ENCODE data around the gene DCP1A. TPM values are rescaled to one million over a fixed set of nuclear protein-coding genes. Genes with fewer than 3 reads are reported as not detected.
A peak's percentile ranks its signal among the peaks of the same experiment; 100 is the strongest.
"Not testable (repeated sequence)": the region's sequence is repeated elsewhere in the genome, so short reads cannot be mapped to it uniquely, and the experiment has no call there.

The DCP1A gene
- total RNA-seq, 1 donor from 2014 or later = 21.5 TPM

DNA sequence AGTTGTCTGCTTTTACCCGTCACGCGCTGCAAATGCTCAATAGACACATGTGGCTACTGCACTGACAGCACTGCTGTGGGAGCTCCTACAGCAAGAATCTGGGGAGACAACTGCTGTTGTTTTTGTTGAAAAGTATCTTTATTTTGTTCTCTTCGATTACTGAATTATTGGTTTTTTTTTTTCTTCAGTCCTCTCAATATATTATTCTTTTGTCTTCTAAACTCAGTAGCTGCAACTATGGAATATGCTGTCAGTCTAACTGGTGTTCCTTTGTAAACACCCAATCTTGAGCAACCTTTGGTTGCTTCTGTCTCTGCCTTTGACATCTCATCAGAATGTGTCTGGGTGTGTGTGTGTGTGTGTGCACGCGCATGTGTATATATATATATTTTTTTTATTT, 12.6 kb downstream of the DCP1A start:
- ATAC-seq (no peak), DNase-seq (no peak)
- intact Hi-C loops (cut with micrococcal nuclease) = no loop called here

DNA sequence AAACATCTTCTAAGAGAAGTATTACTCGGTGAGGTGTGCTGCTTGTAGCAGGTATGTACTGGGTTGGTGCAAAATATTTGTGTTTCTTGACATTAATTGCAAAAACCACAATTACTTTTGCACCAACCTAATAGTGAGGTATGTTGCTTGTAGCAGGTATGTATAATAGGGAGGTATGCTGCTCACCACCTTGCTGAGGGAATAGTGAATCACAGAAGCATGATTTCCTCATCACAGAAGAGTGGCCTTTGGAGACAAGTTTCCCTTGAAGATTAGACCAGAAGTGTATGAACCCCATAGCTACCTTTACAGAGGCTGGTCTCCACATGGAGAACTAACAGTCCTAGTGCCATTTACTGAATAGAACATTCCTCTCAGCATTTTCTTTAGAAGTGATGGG, 15.5 kb downstream of the DCP1A start:
- no peak for ATAC-seq
- intact Hi-C loops (cut with micrococcal nuclease) = no loop called here
- no peak for DNase-seq

DNA sequence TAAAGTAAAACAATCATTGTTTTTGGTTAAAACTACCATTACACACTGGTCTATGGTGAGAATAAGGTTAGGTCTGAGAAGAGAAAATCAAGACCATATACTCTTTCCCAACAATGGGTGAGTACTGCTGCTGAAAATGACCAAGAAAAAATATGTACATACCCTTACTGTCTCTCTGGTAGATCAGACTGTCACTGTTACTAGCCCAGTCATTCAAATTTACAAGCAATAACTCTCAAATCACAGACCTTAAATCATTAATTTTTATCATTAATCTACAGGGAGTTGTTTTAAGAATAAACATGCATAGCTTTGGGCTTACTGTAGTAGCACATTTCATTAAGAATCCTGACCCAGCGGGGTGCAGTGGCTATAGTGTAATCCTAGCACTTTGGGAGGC, 17.4 kb downstream of the DCP1A start:
- DNase-seq (no peak), ATAC-seq (no peak)
- intact Hi-C loops (cut with micrococcal nuclease) = no loop called here

DNA sequence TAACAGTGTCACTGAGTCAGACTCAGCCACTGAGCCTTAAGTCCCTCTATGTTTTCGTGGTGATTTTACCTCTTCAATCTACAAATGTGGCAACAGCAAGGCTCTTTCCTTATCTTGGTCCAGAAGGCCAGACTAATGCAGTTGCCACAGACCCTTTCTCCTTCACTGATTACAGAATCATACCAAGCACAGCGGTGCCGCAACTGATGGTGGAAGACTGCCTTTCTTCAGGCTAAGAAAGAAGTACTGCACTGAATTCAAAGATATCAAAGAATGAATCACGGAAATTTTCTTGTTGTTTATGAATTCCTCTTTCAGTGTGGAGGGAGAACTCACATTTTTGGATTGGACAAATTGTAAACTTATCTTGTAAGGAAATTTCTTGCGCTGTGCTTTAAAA, 18.6 kb downstream of the DCP1A start:
- ATAC-seq (no peak), DNase-seq (no peak)
- intact Hi-C loops (cut with micrococcal nuclease) = no loop called here

DNA sequence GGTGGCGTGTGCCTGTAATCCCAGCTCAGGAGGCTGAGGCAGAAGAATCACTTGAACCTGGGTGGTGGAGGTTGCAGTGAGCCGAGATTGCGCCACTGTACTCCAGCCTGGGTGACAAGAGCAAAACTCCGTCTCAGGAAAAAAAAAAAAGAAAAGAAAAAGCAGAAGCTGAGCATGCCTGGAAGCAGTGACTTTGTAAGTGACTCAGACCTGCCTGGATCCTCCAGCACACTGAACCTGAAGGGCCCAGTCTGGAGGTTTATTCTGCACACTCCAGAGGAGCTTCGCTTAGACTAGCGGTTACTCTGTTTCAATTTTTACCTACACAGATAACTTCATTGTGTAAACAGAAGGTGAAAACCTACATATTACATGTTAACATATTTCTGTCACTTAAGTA, 19.4 kb downstream of the DCP1A start:
- intact Hi-C loops (cut with micrococcal nuclease) = not testable (repeated sequence)
- peak; percentile 13 for ATAC-seq

DNA sequence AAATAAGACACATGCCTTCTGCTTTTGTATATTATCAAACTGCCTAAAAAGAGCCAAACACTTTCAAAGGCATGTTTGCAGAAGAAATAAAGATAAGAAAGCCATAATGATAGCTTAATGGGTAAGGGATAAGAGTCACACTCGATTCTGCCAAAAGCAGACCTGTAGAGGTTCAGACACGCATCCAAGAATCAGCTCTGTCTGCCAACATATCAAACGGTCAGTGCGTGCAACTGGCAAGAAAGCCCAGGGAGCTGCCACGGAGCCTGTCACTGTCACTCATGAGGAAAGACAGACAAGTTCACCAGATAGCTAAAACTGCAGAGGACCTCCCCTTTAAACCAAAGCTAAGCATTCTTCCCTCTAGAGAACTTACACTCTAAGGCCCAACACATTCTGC, 23.2 kb downstream of the DCP1A start:
- peak; percentile 87 for ATAC-seq
- DNase-seq = peak; percentile 63
- intact Hi-C loops (cut with micrococcal nuclease) = no loop called here

More for the DNA sequence above, 19.4 kb downstream of the DCP1A start:
- DNase-seq = not testable (repeated sequence)

DNA sequence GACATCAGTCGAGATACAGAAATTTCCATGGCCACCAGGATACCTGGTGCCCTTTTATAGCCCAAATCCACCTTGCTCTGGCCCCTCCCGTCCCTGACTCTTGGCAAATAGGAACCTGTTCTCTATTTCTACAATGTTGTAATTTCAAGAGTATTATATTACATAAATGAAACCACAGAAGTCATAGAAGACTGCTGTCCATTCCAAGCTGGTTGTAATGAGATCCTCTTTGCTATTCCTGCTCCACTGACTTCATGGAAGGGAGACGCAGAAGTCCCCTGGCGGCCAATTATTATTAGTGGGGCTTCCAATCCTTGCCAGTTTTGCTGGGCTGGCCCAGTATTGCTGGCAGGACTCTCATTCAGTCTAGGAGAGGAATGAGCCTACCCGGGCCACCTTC, 26.6 kb downstream of the DCP1A start:
- no peak for DNase-seq
- peak; percentile 80 for ATAC-seq
- intact Hi-C loops (cut with micrococcal nuclease) = no loop called here

DNA sequence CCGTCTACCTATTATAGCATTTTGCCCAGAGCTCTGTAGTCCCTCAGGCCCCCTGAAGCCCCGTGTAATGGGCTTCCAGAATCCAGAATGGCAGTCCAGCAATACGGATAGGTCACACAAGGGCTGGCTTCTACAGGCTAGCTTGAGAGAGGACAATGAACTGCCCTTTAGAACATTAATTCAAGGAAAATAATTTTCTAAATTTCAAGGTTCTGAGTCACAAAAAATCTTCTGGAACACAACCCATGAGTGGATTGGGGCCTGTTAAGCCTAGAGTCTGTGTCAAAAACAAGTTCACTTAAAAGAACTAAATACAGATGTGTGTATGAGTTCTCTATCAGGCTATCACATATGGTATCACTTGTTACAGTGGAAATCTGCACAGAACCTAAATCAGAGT, 28.8 kb downstream of the DCP1A start:
- DNase-seq (no peak), ATAC-seq (no peak)
- intact Hi-C loops (cut with micrococcal nuclease) = no loop called here

DNA sequence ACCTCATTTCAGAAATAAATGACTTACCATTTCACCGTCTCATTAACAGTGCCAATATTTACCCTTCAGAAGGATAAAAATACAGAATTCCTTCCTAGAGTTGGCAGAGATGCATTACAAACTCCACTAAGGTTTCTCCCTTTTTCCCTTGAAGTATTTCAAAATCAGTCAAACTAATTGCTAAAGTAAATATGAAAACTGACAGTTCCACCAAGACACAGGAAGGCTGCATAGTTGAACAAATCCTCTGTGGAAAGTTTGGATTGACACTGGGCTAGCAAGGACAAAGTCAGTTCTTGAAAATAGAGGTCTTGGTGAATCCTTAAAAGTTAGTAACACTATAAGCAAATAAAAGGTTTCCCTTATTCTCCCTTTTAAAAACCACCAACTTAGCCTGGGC, 34.5 kb downstream of the DCP1A start:
- DNase-seq (no peak), ATAC-seq (no peak)
- intact Hi-C loops (cut with micrococcal nuclease) = no loop called here

DNA sequence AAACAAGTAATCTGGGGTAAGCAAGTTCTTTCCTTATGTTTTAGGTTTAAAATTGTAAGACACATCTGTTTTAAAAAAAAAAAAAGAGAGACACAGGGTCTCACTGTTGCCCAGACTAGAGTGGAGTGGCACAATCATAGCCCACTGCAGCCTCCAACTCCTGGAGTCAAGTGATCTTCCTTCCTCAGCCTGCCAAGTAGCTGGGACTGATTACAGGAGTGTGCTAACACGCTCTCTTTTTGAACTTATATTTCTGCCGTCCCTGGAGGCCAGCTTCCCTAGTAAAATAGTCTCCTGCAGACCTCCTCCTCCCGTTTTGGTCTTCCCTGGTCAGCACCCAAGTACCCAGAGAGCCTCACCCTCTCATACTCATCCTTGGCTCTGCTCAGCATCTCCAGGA, 35.5 kb downstream of the DCP1A start:
- intact Hi-C loops (cut with micrococcal nuclease) = no loop called here
- peak; percentile 69 for ATAC-seq
- no peak for DNase-seq

DNA sequence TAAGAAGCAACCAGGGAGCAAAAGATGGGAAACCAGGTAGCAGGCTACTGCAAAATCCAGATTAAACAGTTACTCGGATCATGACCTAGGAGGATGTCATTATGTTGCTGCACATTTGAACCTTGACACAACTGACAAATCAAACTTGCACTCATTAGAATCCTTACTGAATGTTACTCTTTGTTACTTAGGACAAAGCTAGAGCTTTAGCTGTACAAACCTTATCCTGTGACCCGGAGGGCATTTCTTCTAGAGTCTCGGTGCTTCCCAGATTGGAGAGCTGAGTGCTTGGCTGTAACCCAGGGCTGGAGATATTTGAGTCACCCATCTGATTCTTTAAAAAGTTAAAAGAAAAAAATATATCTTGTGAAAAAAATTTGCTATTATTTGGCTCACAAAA, 43.4 kb downstream of the DCP1A start:
- intact Hi-C loops (cut with micrococcal nuclease) = loop anchor here (5.0 kb wide), 1 partner anchor 403 kb away; no protein-coding TSS in a partner anchor
- ATAC-seq (peak; percentile 60), DNase-seq (no peak)

DNA sequence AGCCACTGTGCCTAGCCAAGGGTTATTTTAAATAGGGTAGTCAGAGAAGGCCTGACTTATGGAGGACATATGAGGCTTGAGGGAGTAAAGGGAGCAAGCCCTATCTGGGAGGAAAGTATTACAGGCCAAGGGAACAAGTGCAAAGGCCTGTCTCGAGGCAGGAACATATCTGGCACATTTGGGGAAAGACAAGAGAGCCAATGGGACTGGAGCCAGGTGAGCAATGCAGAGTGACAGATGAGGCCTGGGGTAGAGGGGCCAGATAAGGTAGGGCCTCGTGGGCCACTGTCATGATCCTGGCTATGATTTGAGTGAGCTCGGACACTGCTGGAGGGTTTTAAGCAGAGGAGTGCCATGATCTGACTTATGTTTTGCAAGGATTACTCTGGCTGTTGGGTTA, 43.8 kb downstream of the DCP1A start:
- ATAC-seq = peak; percentile 88
- peak; percentile 50 for DNase-seq
- intact Hi-C loops (cut with micrococcal nuclease) = loop anchor here (5.0 kb wide), 1 partner anchor 404 kb away; no protein-coding TSS in a partner anchor

DNA sequence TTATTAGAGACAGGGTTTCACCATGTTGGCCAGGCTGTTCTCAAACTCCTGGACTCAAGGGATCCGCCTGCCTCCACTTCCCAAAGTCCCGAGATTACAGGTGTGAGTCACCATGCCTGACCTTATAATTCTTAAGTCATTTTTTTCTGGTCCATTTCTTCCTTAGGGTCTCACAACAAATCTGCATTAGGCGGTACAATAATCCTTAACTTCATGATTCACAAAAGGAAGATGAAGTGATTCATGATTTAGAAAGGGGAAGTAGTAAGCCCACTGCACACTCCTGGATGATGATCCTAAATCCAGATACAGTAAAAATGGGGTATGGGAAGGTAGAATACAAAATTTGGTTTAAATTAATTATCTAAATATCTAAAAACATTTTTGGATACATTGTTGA, 46.5 kb downstream of the DCP1A start:
- ATAC-seq (no peak), DNase-seq (no peak)
- intact Hi-C loops (cut with micrococcal nuclease) = loop anchor here (5.0 kb wide), 1 partner anchor 406 kb away; no protein-coding TSS in a partner anchor

DNA sequence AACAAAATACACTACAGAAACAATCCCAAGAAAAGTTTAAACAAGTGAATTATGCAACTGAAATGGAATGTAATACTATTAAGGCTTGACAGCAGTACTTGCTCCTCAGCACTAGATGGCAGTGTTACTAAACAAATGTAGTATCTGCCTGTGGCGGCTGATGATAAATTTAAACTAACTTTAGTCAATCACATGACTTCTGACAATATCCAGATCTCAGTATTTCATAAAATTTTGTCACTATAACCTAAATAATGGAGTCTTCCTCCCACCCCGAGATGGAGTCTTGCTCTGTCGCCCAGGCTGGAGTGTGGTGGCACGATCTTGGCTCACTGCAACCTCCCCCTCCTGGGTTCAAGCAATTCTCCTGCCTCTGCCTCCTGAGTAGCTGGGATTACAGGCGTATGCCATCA, 47.7 kb downstream of the DCP1A start:
- DNase-seq = not testable (repeated sequence)
- peak; percentile 54 for ATAC-seq
- intact Hi-C loops (cut with micrococcal nuclease) = loop anchor here (5.0 kb wide), 1 partner anchor 408 kb away; no protein-coding TSS in a partner anchor

DNA sequence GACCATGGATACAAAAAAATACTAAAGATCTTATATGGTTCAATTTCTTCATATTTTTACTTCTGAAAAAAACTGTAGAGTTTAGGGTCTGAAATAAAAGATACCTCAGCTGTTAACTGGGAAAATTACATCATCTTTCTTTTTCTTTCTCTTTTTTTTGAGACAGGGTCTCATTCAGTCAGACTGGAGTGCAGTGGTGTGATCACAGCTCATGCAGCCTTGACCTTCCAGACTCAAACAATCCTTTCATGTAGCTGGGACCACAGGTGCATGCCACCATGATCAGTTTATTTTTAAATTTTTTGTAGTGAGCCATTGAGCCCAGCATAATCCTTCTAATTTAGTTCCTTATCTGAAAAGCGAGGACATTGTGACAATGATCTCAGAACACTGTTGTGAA, 51.9 kb downstream of the DCP1A start:
- intact Hi-C loops (cut with micrococcal nuclease) = no loop called here
- DNase-seq = no peak
- no peak for ATAC-seq

DNA sequence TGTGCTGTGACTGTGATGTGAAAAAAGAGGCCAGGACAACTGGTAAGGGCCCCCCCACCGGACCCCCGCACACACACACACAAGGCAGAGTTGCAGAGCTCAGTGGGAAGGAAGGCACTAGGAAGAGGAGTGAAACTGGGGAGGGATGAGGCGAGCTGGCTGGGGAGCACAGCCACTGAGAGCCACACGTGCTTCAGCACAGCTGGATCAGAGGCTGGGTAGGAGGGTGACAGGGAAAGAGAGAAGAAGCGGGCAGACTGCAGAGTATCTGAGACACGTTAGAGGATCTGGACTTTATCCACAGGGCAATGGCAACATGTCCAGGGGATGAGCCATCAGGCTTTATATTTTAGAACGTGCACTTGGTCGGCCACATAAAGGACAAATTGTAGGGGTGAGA, 53.5 kb downstream of the DCP1A start:
- intact Hi-C loops (cut with micrococcal nuclease) = no loop called here
- peak; percentile 64 for ATAC-seq

DNA sequence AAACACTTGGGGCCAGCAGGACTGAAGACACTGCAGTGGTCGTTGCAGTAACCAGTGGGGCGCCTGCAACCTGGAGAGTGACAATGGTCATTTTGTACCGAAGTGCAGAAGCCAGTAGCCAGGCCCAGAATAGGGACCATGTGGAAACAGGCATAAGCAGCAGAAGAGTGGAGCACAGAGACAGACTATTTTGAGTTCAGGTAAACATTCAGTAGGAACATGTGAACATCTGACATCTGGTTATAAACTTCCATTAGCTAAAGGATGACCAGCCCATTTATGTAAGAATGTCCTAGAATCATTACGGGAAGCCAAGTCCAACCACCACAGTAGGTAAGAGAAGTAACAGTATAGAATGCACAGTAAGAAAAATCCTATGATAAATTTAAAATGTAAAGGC, 59.1 kb downstream of the DCP1A start:
- DNase-seq (no peak), ATAC-seq (no peak)
- intact Hi-C loops (cut with micrococcal nuclease) = no loop called here

More for the DNA sequence above, 53.5 kb downstream of the DCP1A start:
- DNase-seq = no peak

DNA sequence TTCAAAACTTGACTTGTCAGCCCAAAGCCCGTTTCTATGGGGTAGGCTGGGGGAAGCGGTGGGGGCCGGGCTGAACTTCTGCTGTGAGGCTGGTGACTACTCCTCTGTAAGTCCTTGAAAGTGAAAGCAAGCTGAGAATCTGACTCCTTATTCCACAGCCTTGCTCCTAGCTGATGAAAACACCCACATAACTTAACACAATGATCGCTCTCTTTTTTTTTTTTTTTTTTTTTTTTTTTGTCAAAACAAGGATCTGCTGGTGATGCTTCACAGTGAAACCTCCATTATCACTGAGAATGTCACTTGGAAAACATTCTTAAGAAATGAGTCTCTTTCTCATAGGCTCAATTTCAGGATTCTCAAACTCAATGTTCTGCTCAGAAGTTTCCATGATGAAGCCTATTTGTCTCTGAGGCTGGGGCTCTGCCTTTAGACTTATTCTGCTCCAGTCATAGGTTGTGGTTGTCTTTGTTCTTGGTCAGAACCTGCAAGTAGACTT, 60.2 kb downstream of the DCP1A start:
- intact Hi-C loops (cut with micrococcal nuclease) = no loop called here
- no peak for ATAC-seq

DNA sequence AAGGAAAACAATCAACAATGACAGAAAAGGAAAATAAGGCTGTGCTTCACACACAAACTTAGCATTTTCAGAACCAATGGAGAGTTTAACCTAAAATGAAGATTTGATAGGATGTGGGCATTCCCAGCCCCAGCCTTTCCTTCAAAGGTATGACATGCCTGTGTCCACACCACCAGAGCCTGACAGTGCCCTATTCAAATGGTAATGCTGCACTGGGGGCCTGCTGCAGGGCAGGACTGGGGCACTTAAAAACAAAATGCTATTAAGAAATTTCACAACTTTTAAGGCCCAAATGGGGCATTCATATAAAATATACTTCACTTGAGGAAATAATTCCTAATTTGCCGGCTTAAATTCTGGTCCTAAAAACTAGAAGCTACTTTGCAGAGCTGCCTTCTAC, 60.6 kb downstream of the DCP1A start:
- intact Hi-C loops (cut with micrococcal nuclease) = no loop called here
- DNase-seq (no peak), ATAC-seq (no peak)

More for the DNA sequence above, 60.2 kb downstream of the DCP1A start:
- no peak for DNase-seq

DNA sequence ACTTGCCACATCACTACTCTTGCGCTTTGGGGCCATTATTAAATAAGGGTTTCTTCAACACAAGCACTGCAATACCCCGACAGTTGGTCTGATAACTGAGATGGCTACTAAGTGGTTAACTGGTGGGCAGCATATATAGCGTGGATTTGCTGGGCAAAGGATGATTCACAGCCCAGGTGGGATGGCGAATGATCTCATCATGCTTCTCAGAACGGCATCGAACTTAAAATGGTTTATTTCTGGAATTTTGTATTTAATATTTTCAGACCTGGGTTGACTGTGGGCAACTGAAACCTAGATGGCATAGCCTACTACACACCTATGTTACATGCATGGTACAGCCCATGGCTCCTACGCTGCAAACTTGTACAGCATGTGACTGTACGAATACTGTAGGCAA, 64.8 kb downstream of the DCP1A start:
- intact Hi-C loops (cut with micrococcal nuclease) = no loop called here
- no peak for DNase-seq
- ATAC-seq = no peak

DNA sequence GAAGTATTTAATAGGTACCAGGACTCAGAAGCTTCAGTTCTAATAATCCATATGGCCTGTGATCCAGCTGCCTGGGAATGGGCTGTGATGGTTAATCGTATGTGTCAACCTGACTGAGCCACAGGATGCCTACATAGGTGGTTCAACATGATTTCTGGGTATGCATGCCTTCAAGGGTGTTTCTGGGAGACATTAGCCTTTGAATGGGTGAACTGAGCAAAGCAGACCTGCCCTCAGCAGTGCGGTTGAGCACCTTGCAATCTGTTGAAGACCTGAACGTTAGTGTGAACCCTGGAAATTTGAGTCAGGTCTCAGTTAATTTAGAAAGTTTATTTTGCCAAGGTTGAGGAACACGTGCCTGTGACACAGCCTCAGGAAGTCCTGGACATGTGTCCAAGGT, 68.7 kb downstream of the DCP1A start:
- no peak for ATAC-seq
- intact Hi-C loops (cut with micrococcal nuclease) = no loop called here
- no peak for DNase-seq

Data from left ventricle myocardium superior (tissue), 1 donor.